GM21526 (cell line): Measurements from ENCODE around the gene OXCT2.
"Not testable (repeated sequence)": the region's sequence is repeated elsewhere in the genome, so short reads cannot be mapped to it uniquely, and the experiment has no call there.

ENCODE experiments used
- ATAC-seq: cut with Tn5 transposase; IDR thresholded peaks from one replicate; pipeline ENCODE4 v1.9.1; 2021; ENCODE audit warnings: moderate library complexity; ENCODE audit not compliant: unreplicated experiment, low FRiP score

OXCT2 gene

GRCh38 chr1:39764512-39764911, 6.6 kb downstream of the OXCT2 start:
- not testable (repeated sequence) for ATAC-seq

DNA sequence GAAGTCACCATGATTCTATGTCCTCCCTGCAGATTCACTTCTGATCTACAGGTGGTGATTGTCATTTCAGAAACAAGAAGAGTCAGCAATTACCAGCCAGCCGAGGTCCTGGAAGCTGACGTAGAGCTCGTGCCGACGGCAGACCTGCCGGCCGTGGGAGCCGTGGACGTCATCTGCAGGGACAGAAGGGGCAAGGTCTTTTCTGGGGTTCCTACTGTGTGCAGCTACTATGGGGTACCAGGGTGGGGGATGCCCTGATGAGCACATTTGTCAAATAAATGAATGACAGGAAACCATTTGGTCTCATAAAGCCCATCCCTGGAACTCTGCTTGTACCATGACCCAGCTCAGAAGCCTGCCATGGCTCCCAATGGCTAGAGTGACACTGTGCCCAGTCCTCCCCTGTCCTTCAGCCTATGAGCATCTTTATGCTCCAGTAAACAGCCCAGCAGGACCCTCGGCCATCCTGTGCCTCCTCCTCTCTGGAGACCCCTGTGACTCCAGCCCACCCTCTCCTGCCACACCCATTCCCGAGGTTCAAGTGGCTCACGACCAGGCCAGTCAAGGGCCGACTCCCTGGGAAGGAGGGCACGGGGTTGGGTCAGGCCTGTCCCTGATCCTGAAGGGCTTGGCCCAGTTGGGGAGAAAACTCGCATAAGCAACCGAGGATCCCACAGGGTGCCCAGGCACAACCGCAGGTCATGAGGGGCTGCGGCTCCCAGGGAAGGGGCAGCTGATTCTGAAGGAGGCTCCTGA, 7.4 kb downstream of the OXCT2 start:
- not testable (repeated sequence) for ATAC-seq

DNA sequence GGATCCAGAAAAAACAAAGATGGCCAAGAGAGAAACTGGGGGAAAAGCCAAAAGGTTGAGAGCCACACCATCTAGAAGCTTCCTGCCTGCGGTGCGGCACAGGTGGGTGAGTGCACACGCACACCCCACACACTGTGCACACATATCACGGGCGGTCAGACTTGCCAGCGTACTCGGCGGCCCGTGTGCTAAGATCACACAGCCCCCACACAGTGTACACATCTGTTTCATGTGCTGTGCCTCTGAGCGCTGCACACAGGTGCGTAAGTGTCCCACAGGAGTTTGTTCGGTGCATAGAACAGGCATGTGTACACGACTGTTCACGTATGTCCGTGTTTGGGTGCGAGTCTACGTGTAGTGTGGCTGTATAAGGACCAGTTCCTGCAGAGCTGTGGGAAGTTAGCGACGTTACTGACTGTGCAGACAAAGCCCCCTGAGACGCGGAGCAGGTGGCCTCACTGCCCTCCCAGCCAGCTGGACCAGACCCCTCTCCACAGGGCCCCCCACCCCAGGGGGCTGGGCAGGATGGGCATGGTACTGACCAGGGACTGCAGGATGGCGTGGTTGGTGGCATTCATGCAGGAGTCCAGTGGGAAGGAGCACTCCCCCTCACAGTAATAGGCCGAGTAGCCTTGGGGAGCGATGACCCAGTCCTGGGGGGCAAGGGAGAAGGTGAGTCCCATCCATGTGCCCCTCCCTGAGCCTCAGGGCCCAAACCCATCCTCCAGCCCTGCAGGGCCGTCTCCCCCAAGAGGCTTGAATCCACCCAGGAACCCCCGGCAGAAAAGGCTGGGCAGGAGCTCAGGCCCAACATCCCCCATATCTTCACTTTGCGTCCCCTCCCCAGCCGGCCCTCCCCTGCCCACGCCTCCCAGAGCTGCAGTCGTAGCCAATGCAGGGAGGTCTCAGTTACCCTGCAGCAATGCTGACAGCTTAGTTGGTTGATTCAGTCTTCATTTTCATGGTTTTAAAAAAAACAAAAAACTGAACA, 8.3 kb downstream of the OXCT2 start:
- ATAC-seq, result no peak

GRCh38 chr1:39761557-39762260, 9.4 kb downstream of the OXCT2 start:
- ATAC-seq, result no peak

- ATAC-seq, result no peak
These were observed 10.1 kb downstream of the OXCT2 start for GRCh38 chr1:39761016-39761415.

GRCh38 chr1:39760074-39761008, 10.8 kb downstream of the OXCT2 start:
- no peak for ATAC-seq

DNA sequence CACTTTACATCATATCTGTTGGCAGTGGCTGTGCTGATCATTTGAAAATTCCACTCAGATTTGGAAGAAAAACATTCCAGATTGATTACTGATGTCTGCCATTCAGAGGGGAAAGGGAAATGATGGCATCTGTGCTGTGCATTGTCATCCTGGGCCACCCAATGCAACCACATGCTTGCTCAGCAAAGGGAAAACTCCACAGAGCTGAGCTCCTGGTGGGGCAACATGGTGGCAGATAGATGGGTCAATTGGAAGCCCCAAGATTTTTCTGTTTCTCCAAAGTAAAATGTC, 11.8 kb downstream of the OXCT2 start:
- ATAC-seq, result no peak

GRCh38 chr1:39758556-39759435, 12.4 kb downstream of the OXCT2 start:
- no peak for ATAC-seq

DNA sequence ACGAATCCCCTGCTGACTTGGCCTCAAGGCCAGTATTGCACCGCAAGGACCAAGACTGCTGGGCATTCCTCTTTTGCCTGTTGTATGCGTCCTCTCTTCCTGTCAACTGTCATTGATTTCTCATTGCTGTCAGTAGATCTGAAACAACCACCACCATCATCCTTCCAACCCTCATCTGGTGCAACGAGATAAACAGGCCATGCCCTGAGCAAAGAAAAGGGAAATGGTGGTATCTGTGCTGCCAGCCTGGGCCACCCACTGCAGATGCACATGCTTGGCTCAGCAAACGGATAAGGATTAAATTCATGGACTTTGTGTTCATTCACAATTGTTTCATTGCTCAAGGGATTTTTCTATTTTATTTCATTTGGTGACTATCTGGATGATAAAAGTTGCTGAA, 13.6 kb downstream of the OXCT2 start:
- ATAC-seq, result no peak

GRCh38 chr1:39755965-39756659, 15.0 kb downstream of the OXCT2 start:
- no peak for ATAC-seq

GRCh38 chr1:39754906-39755504, 16.1 kb downstream of the OXCT2 start:
- no peak for ATAC-seq

GRCh38 chr1:39754026-39754570, 17.1 kb downstream of the OXCT2 start:
- ATAC-seq, result no peak

- ATAC-seq, result no peak
These were observed 17.8 kb downstream of the OXCT2 start for GRCh38 chr1:39753132-39754025.

- no peak for ATAC-seq
These were observed 18.4 kb downstream of the OXCT2 start for GRCh38 chr1:39752703-39753102.

GRCh38 chr1:39751595-39751994, 19.6 kb downstream of the OXCT2 start:
- no peak for ATAC-seq

- ATAC-seq, result no peak
These were observed 26.0 kb downstream of the OXCT2 start for GRCh38 chr1:39745016-39745670.
